Osteoblast (primary cell): Measurements from ENCODE around the gene DEPDC1B. TPM values are rescaled to one million over a fixed set of nuclear protein-coding genes. Genes with fewer than 3 reads are reported as not detected.

Experiments used
- DNase-seq: peaks from one replicate; pipeline ENCODE4 v3.0.0; 2011; ENCODE audit warnings: low spot score, mixed read lengths; ENCODE audit not compliant: insufficient read length; ENCODE audit errors: missing footprints
- H2AFZ ChIP-seq: 2 replicates; pipeline ENCODE4 v1.6.0; 2011; ENCODE audit warnings: mild to moderate bottlenecking, low read length
- H3K27ac ChIP-seq: 2 replicates; pipeline ENCODE4 v1.5.1; 2011; ENCODE audit warnings: mild to moderate bottlenecking, low read depth, low read length, moderate library complexity
- H3K27me3 ChIP-seq: 2 replicates; pipeline ENCODE4 v1.6.0; 2012; ENCODE audit warnings: mild to moderate bottlenecking, control low read depth, inconsistent platforms, low read length, moderate library complexity; ENCODE audit not compliant: insufficient read depth
- H3K36me3 ChIP-seq: 2 replicates; pipeline ENCODE4 v1.5.1; 2011; ENCODE audit warnings: mild to moderate bottlenecking, low read length, control low read depth, moderate library complexity; ENCODE audit not compliant: insufficient read depth
- H3K4me1 ChIP-seq: 2 replicates; pipeline ENCODE4 v1.5.1; 2011; ENCODE audit warnings: mild to moderate bottlenecking, low read length, control low read depth, moderate library complexity; ENCODE audit not compliant: insufficient read depth
- H3K4me2 ChIP-seq: 2 replicates; pipeline ENCODE4 v1.6.0; 2011; ENCODE audit warnings: mild to moderate bottlenecking, low read length; ENCODE audit not compliant: insufficient read depth
- H3K4me3 ChIP-seq: fragments of 200-600 bp; sonication (generic); 3 replicates; pipeline ENCODE4 v1.5.1; 2012; ENCODE audit warnings: mild to moderate bottlenecking, low read length, inconsistent platforms; ENCODE audit not compliant: insufficient read depth
- H3K79me2 ChIP-seq: 2 replicates; pipeline ENCODE4 v1.6.0; 2012; ENCODE audit warnings: mild to moderate bottlenecking, low read length, control low read depth, inconsistent platforms; ENCODE audit not compliant: insufficient read depth
- H3K9me3 ChIP-seq: 2 replicates; pipeline ENCODE4 v1.5.1; 2011; ENCODE audit warnings: low read depth, low read length, control low read depth
- H4K20me1 ChIP-seq: 2 replicates; pipeline ENCODE4 v1.6.0; 2012; ENCODE audit warnings: mild to moderate bottlenecking, low read length, control low read depth; ENCODE audit not compliant: insufficient read depth
- CTCF ChIP-seq: IDR thresholded peaks from 2 replicates; pipeline ENCODE4 v1.5.1; 2011; ENCODE audit warnings: mild to moderate bottlenecking, low read depth, low read length, moderate library complexity; ENCODE audit errors: extremely low read depth
- total RNA-seq: library from RNA; depleted of rRNA; stranded (reverse); fragments of >200 nt; gene quantifications from 2 replicates; pipeline ENCODE4 v1.2.3, GENCODE V29; 2012

Gene DEPDC1B
- total RNA-seq, 1 donor = 1.4 TPM

- Histone ChIP-seq H3K4me2 (no peak overlapping the region), H3K4me1 (peaks cover 6% of the 10 kb centered on the region), H3K27ac (no peak overlapping the region), H2AFZ (no peak overlapping the region), H3K9me3 (no peaks in the 10 kb centered on the region), H3K36me3 (no peaks in the 10 kb centered on the region), H3K4me3 (no peak overlapping the region), H3K79me2 (no peaks in the 10 kb centered on the region), H4K20me1 (no peaks in the 10 kb centered on the region), H3K27me3 (peaks cover 9% of the 10 kb centered on the region)
- TF ChIP-seq CTCF = no peak
- DNase-seq = no peak
Observed at GRCh38 chr5:60703944-60704343, 4.0 kb upstream of the DEPDC1B start.

GRCh38 chr5:60701321-60701968, 1.5 kb upstream of the DEPDC1B start:
- Histone ChIP-seq H3K4me2 (peak overlapping the region; percentile 92), H3K36me3 (no peaks in the 10 kb centered on the region), H3K4me1 (peaks cover 17% of the 10 kb centered on the region), H4K20me1 (no peaks in the 10 kb centered on the region), H3K27me3 (peaks cover 9% of the 10 kb centered on the region), H2AFZ (no peak overlapping the region), H3K4me3 (no peak overlapping the region), H3K79me2 (peaks cover 17% of the 10 kb centered on the region), H3K27ac (no peak overlapping the region), H3K9me3 (no peaks in the 10 kb centered on the region)
- no peak for DNase-seq
- no peak for TF ChIP-seq CTCF

GRCh38 chr5:60700416-60700757, 421 bp upstream of the DEPDC1B start:
- Histone ChIP-seq H3K27me3 (peaks cover 6% of the 10 kb centered on the region), H3K27ac (peak overlapping the region; percentile 73), H2AFZ (peak overlapping the region; percentile 100), H3K4me3 (peak overlapping the region; percentile 92), H3K79me2 (peaks cover 19% of the 10 kb centered on the region), H3K36me3 (no peaks in the 10 kb centered on the region), H3K4me2 (peak overlapping the region; percentile 92), H3K9me3 (no peaks in the 10 kb centered on the region), H3K4me1 (peaks cover 17% of the 10 kb centered on the region), H4K20me1 (no peaks in the 10 kb centered on the region)
- no peak for DNase-seq
- no peak for TF ChIP-seq CTCF

GRCh38 chr5:60699288-60699608, 718 bp downstream of the DEPDC1B start:
- H3K36me3 ChIP-seq = no peaks in the 10 kb centered on the region
- peaks cover 23% of the 10 kb centered on the region for H3K79me2 ChIP-seq
- no peaks in the 10 kb centered on the region for H3K9me3 ChIP-seq
- DNase-seq = no peak
- peak overlapping the region; percentile 100 for H2AFZ ChIP-seq
- peak overlapping the region; percentile 92 for H3K4me2 ChIP-seq
- H3K27me3 ChIP-seq = peaks cover 5% of the 10 kb centered on the region
- no peaks in the 10 kb centered on the region for H4K20me1 ChIP-seq
- H3K4me1 ChIP-seq = peaks cover 17% of the 10 kb centered on the region
- no peak for TF ChIP-seq CTCF
- H3K27ac ChIP-seq = peak overlapping the region; percentile 80
- peak overlapping the region; percentile 92 for H3K4me3 ChIP-seq
